ENCODE results near the gene TSPAN31.

DNA sequence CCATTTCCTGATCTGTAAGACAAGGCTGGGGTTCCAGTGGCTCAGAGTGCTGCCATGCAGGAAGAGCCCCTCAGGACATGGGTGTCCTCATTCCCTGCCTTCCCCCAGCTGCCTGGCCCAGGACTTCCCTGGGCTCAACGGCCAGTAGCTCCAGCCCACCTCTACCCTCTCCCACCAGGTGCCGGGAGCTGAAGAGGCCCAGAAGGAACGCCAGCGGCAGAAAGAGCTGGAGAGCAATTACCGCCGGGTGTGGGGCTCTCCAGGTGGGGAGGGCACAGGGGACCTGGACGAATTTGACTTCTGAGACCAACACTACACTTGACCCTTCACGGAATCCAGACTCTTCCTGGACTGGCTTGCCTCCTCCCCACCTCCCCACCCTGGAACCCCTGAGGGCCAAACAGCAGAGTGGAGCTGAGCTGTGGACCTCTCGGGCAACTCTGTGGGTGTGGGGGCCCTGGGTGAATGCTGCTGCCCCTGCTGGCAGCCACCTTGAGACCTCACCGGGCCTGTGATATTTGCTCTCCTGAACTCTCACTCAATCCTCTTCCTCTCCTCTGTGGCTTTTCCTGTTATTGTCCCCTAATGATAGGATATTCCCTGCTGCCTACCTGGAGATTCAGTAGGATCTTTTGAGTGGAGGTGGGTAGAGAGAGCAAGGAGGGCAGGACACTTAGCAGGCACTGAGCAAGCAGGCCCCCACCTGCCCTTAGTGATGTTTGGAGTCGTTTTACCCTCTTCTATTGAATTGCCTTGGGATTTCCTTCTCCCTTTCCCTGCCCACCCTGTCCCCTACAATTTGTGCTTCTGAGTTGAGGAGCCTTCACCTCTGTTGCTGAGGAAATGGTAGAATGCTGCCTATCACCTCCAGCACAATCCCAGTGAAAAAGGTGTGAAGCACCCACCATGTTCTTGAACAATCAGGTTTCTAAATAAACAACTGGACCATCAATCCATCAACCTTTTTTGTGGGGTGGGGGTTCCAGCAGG, 23.9 kb upstream of the TSPAN31 start:
- TF ChIP-seq, protein P1, sequence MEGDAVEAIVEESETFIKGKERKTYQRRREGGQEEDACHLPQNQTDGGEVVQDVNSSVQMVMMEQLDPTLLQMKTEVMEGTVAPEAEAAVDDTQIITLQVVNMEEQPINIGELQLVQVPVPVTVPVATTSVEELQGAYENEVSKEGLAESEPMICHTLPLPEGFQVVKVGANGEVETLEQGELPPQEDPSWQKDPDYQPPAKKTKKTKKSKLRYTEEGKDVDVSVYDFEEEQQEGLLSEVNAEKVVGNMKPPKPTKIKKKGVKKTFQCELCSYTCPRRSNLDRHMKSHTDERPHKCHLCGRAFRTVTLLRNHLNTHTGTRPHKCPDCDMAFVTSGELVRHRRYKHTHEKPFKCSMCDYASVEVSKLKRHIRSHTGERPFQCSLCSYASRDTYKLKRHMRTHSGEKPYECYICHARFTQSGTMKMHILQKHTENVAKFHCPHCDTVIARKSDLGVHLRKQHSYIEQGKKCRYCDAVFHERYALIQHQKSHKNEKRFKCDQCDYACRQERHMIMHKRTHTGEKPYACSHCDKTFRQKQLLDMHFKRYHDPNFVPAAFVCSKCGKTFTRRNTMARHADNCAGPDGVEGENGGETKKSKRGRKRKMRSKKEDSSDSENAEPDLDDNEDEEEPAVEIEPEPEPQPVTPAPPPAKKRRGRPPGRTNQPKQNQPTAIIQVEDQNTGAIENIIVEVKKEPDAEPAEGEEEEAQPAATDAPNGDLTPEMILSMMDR (IDR thresholded peaks at IDR 0.05), result no peak
- no peak for TF ChIP-seq POLR2A (IDR thresholded peaks at IDR 0.05)
